ENCODE results near the gene ARHGAP6.

The ARHGAP6 gene

GRCh38 chrX:11575332-11575731, 90.4 kb downstream of the ARHGAP6 start:
- no peak for DNase-seq

GRCh38 chrX:11567528-11568220, 98.0 kb downstream of the ARHGAP6 start:
- no peak for DNase-seq

GRCh38 chrX:11566789-11567188, 98.9 kb downstream of the ARHGAP6 start:
- no peak for DNase-seq

- no peak for DNase-seq
Measured at GRCh38 chrX:11566173-11566572, 99.5 kb downstream of the ARHGAP6 start.

GRCh38 chrX:11564546-11564945, 101.2 kb downstream of the ARHGAP6 start:
- no peak for DNase-seq

GRCh38 chrX:11562570-11562969, 103.2 kb downstream of the ARHGAP6 start:
- no peak for DNase-seq

GRCh38 chrX:11558972-11559371, 106.7 kb downstream of the ARHGAP6 start:
- DNase-seq, result no peak

- no peak for DNase-seq
Measured at GRCh38 chrX:11557120-11557519, 108.6 kb downstream of the ARHGAP6 start.

- DNase-seq, result no peak
Measured at GRCh38 chrX:11555759-11556158, 110.0 kb downstream of the ARHGAP6 start.

- DNase-seq, result no peak
Measured at GRCh38 chrX:11553594-11553993, 112.1 kb downstream of the ARHGAP6 start.

GRCh38 chrX:11551151-11551550, 114.6 kb downstream of the ARHGAP6 start:
- no peak for DNase-seq

GRCh38 chrX:11546917-11547316, 118.8 kb downstream of the ARHGAP6 start:
- no peak for DNase-seq

- no peak for DNase-seq
Measured at GRCh38 chrX:11543249-11543648, 122.5 kb downstream of the ARHGAP6 start.

GRCh38 chrX:11541510-11541909, 124.2 kb downstream of the ARHGAP6 start:
- DNase-seq, result no peak

- no peak for DNase-seq
Measured at GRCh38 chrX:11540532-11541377, 125.0 kb downstream of the ARHGAP6 start.

GRCh38 chrX:11537141-11537540, 128.6 kb downstream of the ARHGAP6 start:
- no peak for DNase-seq

GRCh38 chrX:11535156-11535919, 130.4 kb downstream of the ARHGAP6 start:
- no peak for DNase-seq

- peak; percentile 79 for DNase-seq
Measured at GRCh38 chrX:11533199-11533651, 132.5 kb downstream of the ARHGAP6 start.

GRCh38 chrX:11532291-11533078, 133.2 kb downstream of the ARHGAP6 start:
- DNase-seq, result no peak

- DNase-seq, result no peak
Measured at GRCh38 chrX:11531226-11531625, 134.5 kb downstream of the ARHGAP6 start.

GRCh38 chrX:11530621-11531020, 135.1 kb downstream of the ARHGAP6 start:
- DNase-seq, result no peak

- DNase-seq, result no peak
Measured at GRCh38 chrX:11528623-11529022, 137.1 kb downstream of the ARHGAP6 start.

- DNase-seq, result no peak
Measured at GRCh38 chrX:11525685-11526084, 140.0 kb downstream of the ARHGAP6 start.
